GM15510 (cell line): ENCODE results near the gene NPC1L1.

Experiments used
- POLR2A ChIP-seq: IDR thresholded peaks from 3 replicates; pipeline ENCODE4 v1.6.1; 2011; ENCODE audit warnings: borderline replicate concordance; ENCODE audit not compliant: insufficient read length; ENCODE audit errors: extremely low read depth

Gene NPC1L1

GRCh38 chr7:44477938-44478337 lies 63.2 kb downstream of the NPC1L1 start:
- no peak for TF ChIP-seq POLR2A

- TF ChIP-seq POLR2A = no peak
Observed at GRCh38 chr7:44477063-44477830, 63.9 kb downstream of the NPC1L1 start.

GRCh38 chr7:44476313-44476712 lies 64.8 kb downstream of the NPC1L1 start:
- no peak for TF ChIP-seq POLR2A

- TF ChIP-seq POLR2A = no peak
Observed at GRCh38 chr7:44473295-44473694, 67.8 kb downstream of the NPC1L1 start.

GRCh38 chr7:44472843-44473242 lies 68.3 kb downstream of the NPC1L1 start:
- TF ChIP-seq POLR2A = no peak

GRCh38 chr7:44471850-44472249 lies 69.3 kb downstream of the NPC1L1 start:
- TF ChIP-seq POLR2A = no peak

GRCh38 chr7:44471436-44471835 lies 69.7 kb downstream of the NPC1L1 start:
- no peak for TF ChIP-seq POLR2A

GRCh38 chr7:44470628-44471245 lies 70.4 kb downstream of the NPC1L1 start:
- TF ChIP-seq POLR2A = no peak

GRCh38 chr7:44470135-44470479 lies 71.0 kb downstream of the NPC1L1 start:
- no peak for TF ChIP-seq POLR2A

- TF ChIP-seq POLR2A = no peak
Observed at GRCh38 chr7:44469461-44470134, 71.5 kb downstream of the NPC1L1 start.

GRCh38 chr7:44467217-44467548 lies 73.9 kb downstream of the NPC1L1 start:
- TF ChIP-seq POLR2A = no peak

- TF ChIP-seq POLR2A = no peak
Observed at GRCh38 chr7:44466300-44467216, 74.6 kb downstream of the NPC1L1 start.

GRCh38 chr7:44465490-44465889 lies 75.6 kb downstream of the NPC1L1 start:
- no peak for TF ChIP-seq POLR2A

- no peak for TF ChIP-seq POLR2A
Observed at GRCh38 chr7:44463169-44463808, 77.8 kb downstream of the NPC1L1 start.
